Esophagus squamous epithelium (tissue), 4 donors: ENCODE measurements around the gene CREBRF.

Experiments used
- POLR2A ChIP-seq, 4 donors: fragments of 450-650 bp; IDR thresholded peaks; one replicate each; pipeline ENCODE4 v1.6.1; 2017; ENCODE audit warnings: antibody characterized with exemption in 4 of 4, mild to moderate bottlenecking in 4 of 4, moderate library complexity in 3 of 4
- TF ChIP-seq, protein P1 (sequence below), 6 experiments: fragments of 450-650 bp in 4 of 6; fragments of 200-600 bp in 2 of 6; sonication (generic) in 2 of 6; IDR thresholded peaks; one replicate each; pipeline ENCODE4 v1.5.1; 2016 to 2019; ENCODE audit warnings: antibody characterized with exemption in 6 of 6, mild to moderate bottlenecking in 4 of 6, moderate library complexity in 4 of 6

DNA sequence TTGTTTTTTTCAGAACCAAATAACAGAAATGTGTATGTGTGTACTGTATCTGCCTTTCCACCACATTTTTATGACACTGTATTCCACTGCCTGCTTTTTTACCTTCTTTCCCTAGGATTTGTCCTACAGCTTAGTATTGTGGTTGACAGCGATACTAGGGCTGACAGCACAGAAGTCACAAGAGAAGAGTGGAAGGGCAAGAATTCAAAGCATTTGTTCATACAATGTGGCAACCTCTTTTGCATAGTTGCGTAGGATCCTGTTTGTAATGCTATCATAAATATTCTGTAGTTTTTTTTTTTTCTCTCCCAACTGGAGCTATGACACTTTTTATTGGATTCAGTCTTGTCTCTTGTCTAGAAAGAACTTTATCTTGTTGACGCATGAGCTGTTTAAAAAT lies 82.6 kb downstream of the CREBRF start:
- TF ChIP-seq, protein P1, sequence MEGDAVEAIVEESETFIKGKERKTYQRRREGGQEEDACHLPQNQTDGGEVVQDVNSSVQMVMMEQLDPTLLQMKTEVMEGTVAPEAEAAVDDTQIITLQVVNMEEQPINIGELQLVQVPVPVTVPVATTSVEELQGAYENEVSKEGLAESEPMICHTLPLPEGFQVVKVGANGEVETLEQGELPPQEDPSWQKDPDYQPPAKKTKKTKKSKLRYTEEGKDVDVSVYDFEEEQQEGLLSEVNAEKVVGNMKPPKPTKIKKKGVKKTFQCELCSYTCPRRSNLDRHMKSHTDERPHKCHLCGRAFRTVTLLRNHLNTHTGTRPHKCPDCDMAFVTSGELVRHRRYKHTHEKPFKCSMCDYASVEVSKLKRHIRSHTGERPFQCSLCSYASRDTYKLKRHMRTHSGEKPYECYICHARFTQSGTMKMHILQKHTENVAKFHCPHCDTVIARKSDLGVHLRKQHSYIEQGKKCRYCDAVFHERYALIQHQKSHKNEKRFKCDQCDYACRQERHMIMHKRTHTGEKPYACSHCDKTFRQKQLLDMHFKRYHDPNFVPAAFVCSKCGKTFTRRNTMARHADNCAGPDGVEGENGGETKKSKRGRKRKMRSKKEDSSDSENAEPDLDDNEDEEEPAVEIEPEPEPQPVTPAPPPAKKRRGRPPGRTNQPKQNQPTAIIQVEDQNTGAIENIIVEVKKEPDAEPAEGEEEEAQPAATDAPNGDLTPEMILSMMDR (IDR thresholded peaks at IDR 0.05): no peak
- no peak for TF ChIP-seq POLR2A (IDR thresholded peaks at IDR 0.05)
